Activated B cell treated with CpG ODN at 0.5 μM for 24 hours (primary cell): ENCODE measurements around the gene NRG3. TPM values are rescaled to one million over a fixed set of nuclear protein-coding genes. Genes with fewer than 3 reads are reported as not detected.

Experiments used
- ATAC-seq: fragments of 200-7000 bp; cut with Tn5 transposase; one replicate; pipeline ENCODE4 v1.10.0; 2021; ENCODE audit warnings: low read depth, mild to moderate bottlenecking, moderate library complexity
- CTCF ChIA-PET: fragments of 350-600 bp; sonication (Branson Sonifier 250); formaldehyde crosslinking; loops from one replicate; lab custom pipeline; 2021; ENCODE audit warnings: antibody characterized with exemption; lab: Charles Lee
- POLR2A ChIA-PET: fragments of 350-600 bp; sonication (Branson Sonifier 250); formaldehyde crosslinking; loops from one replicate; lab custom pipeline; 2021; ENCODE audit warnings: antibody characterized with exemption; lab: Charles Lee
- DNase-seq: peaks from one replicate; pipeline ENCODE4 v3.0.0; 2022
- H3K27ac Mint-ChIP-seq: one replicate; pipeline ENCODE4 v1.8.0; 2020; ENCODE audit warnings: mixed read lengths
- H3K27me3 Mint-ChIP-seq: one replicate; pipeline ENCODE4 v1.8.0; 2021; ENCODE audit warnings: mixed read lengths
- H3K36me3 Mint-ChIP-seq: one replicate; pipeline ENCODE4 v1.8.0; 2021; ENCODE audit warnings: low read depth, mixed read lengths
- H3K4me1 Mint-ChIP-seq: one replicate; pipeline ENCODE4 v1.8.0; 2021; ENCODE audit warnings: mixed read lengths
- H3K4me3 Mint-ChIP-seq: one replicate; pipeline ENCODE4 v1.8.0; 2020; ENCODE audit warnings: mild to moderate bottlenecking, mixed read lengths
- H3K9me3 Mint-ChIP-seq: one replicate; pipeline ENCODE4 v1.8.0; 2020; ENCODE audit warnings: mixed read lengths
- CTCF ChIP-seq: fragments of 200-600 bp; IDR thresholded peaks from one replicate; pipeline ENCODE4 v1.8.0; 2022; ENCODE audit warnings: antibody characterized with exemption, mild to moderate bottlenecking
- intact Hi-C: fragments of 100-400 bp; cut with micrococcal nuclease; formaldehyde crosslinking; loops from one replicate; pipeline ENCODE4 v1.15.1; 2024
- total RNA-seq: library from RNA; stranded (reverse); gene quantifications from 2 replicates; pipeline ENCODE4 v1.2.3, GENCODE V29; 2022

NRG3 gene
- total RNA-seq, 1 donor from 2014 or later = not detected

GRCh38 chr10:82922755-82923154 lies 1047.8 kb downstream of the NRG3 start:
- Mint-ChIP-seq H3K4me1 (no peaks in the 10 kb centered on the region), H3K27ac (no peak overlapping the region), H3K36me3 (no peaks in the 10 kb centered on the region), H3K9me3 (peaks cover 12% of the 10 kb centered on the region), H3K4me3 (no peak overlapping the region), H3K27me3 (no peaks in the 10 kb centered on the region)
- ATAC-seq (no peak), DNase-seq (no peak)
- TF ChIP-seq CTCF = no peak
- ChIA-PET POLR2A (no interaction called here), CTCF (no interaction called here)
- intact Hi-C loops = no loop called here

GRCh38 chr10:82924711-82925110 lies 1049.7 kb downstream of the NRG3 start:
- TF ChIP-seq CTCF = no peak
- Mint-ChIP-seq H3K27ac (no peak overlapping the region), H3K9me3 (peaks cover 8% of the 10 kb centered on the region), H3K4me1 (no peaks in the 10 kb centered on the region), H3K27me3 (no peaks in the 10 kb centered on the region), H3K36me3 (no peaks in the 10 kb centered on the region), H3K4me3 (no peak overlapping the region)
- POLR2A ChIA-PET = no interaction called here
- ATAC-seq (no peak), DNase-seq (no peak)
- intact Hi-C loops = no loop called here
- CTCF ChIA-PET = no interaction called here

DNA sequence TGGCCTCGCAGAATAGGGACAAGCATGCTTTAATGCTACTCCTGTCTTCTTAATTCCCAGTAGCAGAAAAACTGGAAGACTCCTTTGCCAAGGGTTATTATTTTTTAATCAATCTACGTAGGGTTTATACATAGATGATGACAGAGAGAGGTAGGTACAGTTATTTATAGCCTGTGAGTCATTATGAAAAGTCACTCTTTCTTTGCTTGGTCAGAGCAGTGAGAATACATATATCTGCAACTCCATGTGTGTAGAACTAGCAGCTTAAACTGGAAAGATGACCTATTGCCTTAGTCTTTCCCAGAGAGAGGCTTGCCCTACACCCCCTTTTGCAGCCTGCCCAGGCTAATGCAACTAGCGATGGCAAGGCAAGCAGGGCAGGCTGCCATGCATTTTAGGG lies 1050.6 kb downstream of the NRG3 start:
- Mint-ChIP-seq H3K4me1 (no peaks in the 10 kb centered on the region), H3K4me3 (no peak overlapping the region), H3K27me3 (no peaks in the 10 kb centered on the region), H3K27ac (no peak overlapping the region), H3K9me3 (peaks cover 2% of the 10 kb centered on the region), H3K36me3 (no peaks in the 10 kb centered on the region)
- ATAC-seq (no peak), DNase-seq (no peak)
- intact Hi-C loops = no loop called here
- no peak for TF ChIP-seq CTCF
- ChIA-PET POLR2A (no interaction called here), CTCF (no interaction called here)

DNA sequence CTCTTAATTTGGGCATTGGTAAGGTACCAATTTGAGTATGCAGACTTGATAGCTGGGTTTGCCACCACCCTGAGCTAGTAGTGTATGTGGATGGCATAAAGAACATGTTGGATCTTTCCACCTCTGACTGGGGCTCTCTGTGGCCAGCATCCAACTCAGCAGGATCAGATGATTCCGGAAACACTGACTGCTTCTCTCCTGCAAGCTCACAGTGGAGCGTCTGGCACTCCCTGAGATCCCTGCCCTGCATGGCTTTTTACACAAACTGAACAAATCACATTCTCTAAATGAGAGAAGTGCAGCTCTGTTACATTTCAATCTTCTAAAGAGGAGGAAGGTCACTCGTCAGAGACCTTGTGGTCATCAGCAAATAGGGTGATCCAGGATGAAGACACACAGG lies 1057.5 kb downstream of the NRG3 start:
- POLR2A ChIA-PET = no interaction called here
- no peak overlapping the region for H3K27ac Mint-ChIP-seq
- H3K4me1 Mint-ChIP-seq = no peaks in the 10 kb centered on the region
- no peaks in the 10 kb centered on the region for H3K9me3 Mint-ChIP-seq
- TF ChIP-seq CTCF = no peak
- intact Hi-C loops = no loop called here
- CTCF ChIA-PET = no interaction called here
- ATAC-seq (no peak), DNase-seq (no peak)
- H3K4me3 Mint-ChIP-seq = no peak overlapping the region
- H3K36me3 Mint-ChIP-seq = no peaks in the 10 kb centered on the region
- no peaks in the 10 kb centered on the region for H3K27me3 Mint-ChIP-seq

DNA sequence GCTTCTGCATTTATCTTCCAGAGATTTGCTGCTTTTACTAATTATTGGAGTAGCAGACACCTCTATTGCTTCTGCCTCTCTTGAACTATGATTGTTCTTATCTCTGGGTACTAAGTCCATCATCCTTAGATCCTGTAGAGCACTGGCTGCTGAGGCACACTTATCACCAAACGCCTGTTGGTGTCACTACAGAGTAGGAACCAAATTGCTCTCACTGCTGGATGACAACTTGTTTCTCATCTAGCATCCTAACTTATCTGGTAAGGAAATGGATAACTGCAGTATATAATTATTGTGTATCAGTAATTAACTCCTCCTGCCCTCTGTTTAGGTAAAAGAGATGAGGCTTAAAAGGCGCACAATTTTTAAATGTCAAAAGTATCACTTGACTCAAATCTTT lies 1059.4 kb downstream of the NRG3 start:
- ChIA-PET POLR2A (no interaction called here), CTCF (no interaction called here)
- no peak for TF ChIP-seq CTCF
- Mint-ChIP-seq H3K36me3 (no peaks in the 10 kb centered on the region), H3K9me3 (no peaks in the 10 kb centered on the region), H3K4me1 (no peaks in the 10 kb centered on the region), H3K27me3 (no peaks in the 10 kb centered on the region), H3K27ac (no peak overlapping the region), H3K4me3 (no peak overlapping the region)
- DNase-seq (no peak), ATAC-seq (no peak)
- intact Hi-C loops = no loop called here
